ENCODE results near the gene ACAA1. TPM values are rescaled to one million over a fixed set of nuclear protein-coding genes. Genes with fewer than 3 reads are reported as not detected.
A peak's percentile ranks its signal among the peaks of the same experiment; 100 is the strongest.

The ACAA1 gene
- total and polyA plus RNA-seq, 10 of the 15 experiments (the other 5 are each of a cell fraction or from before 2014, with no cell fraction given) = 5.7 to 85.4 (median 60.6) TPM

DNA sequence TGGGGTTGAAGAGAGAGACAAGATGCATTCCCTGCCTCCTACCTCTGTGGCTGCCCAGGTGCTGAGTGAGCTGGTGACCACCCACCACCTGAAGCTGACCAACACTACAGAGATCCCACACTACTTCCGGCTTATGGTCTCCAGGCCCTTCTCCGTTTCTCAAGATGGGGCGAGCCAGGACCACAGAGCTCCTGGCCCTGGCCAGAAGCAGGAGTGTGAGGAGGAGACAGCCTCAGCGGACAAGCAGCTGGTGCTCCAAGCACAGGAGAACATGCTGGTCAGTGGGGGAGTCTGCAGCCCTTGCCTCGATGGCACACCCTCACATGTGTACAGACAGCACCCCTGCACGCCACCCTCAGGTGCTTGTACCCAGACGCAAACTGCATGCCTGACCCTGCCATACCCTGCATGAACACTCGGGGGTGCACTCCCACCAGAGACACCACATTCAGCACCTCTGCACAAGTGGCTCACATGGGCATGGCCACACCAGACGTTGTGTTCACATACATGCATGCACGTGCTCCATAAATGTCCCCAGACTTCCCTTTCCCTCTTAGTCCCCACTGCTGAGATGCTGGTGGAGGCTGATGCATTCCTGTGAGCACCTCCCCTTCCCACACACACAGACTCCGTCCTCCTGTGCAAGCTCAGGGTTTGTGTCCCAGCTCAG, 19.0 kb downstream of the ACAA1 start (continued):
- TF ChIP-seq ZBTB40 (IDR thresholded peaks at IDR 0.05; ENCODE audit: borderline replicate concordance) (no peak), NRF1 (conservative IDR thresholded peaks at IDR 0.05; ENCODE audit: low read depth, low read length) (no peak), NR2F1 (conservative IDR thresholded peaks at IDR 0.05) (0 out of 2 replicates have a peak, but pooled peaks have one; percentile 20), PAX5 (IDR thresholded peaks at IDR 0.05; ENCODE audit: borderline replicate concordance, low read depth, low read length) (no peak), HCFC1 (IDR thresholded peaks at IDR 0.05; ENCODE audit: low read length) (no peak), DPF2 (IDR thresholded peaks at IDR 0.05) (no peak), BHLHE40 (IDR thresholded peaks at IDR 0.05; ENCODE audit: borderline replicate concordance in 1 of 2, low read depth in 2 of 2, low read length in 1 of 2) (peak; percentile 80 to 90; a peak in 3 of 4 replicates), SUPT20H (IDR thresholded peaks at IDR 0.05; ENCODE audit: borderline replicate concordance, control insufficient read depth, low read depth, low read length) (no peak), YBX1 (IDR thresholded peaks at IDR 0.05) (no peak), SMARCA5 (IDR thresholded peaks at IDR 0.05) (0 out of 2 replicates have a peak, but pooled peaks have one; percentile 38), KLF5 (IDR thresholded peaks at IDR 0.05; ENCODE audit: partially characterized antibody) (no peak), POLR2A (IDR thresholded peaks at IDR 0.05; ENCODE audit: low read depth, low read length) (peak; percentile 39; the same call in 1 of the 2 replicates), ZNF217 (IDR thresholded peaks at IDR 0.05) (no peak), HDGF (IDR thresholded peaks at IDR 0.05) (peak; percentile 83; the same call in 1 of the 2 replicates), POU2F2 (IDR thresholded peaks at IDR 0.05; ENCODE audit: borderline replicate concordance, low read depth, low read length) (peak; percentile 61; the same call in 1 of the 3 replicates), SMC3 (IDR thresholded peaks at IDR 0.05; ENCODE audit: borderline replicate concordance, low read length) (peak; percentile 75)
- TF ChIP-seq, protein P1, sequence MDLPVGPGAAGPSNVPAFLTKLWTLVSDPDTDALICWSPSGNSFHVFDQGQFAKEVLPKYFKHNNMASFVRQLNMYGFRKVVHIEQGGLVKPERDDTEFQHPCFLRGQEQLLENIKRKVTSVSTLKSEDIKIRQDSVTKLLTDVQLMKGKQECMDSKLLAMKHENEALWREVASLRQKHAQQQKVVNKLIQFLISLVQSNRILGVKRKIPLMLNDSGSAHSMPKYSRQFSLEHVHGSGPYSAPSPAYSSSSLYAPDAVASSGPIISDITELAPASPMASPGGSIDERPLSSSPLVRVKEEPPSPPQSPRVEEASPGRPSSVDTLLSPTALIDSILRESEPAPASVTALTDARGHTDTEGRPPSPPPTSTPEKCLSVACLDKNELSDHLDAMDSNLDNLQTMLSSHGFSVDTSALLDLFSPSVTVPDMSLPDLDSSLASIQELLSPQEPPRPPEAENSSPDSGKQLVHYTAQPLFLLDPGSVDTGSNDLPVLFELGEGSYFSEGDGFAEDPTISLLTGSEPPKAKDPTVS (IDR thresholded peaks at IDR 0.05; ENCODE audit: low read depth, low read length) = no peak
- TF ChIP-seq, protein P2, sequence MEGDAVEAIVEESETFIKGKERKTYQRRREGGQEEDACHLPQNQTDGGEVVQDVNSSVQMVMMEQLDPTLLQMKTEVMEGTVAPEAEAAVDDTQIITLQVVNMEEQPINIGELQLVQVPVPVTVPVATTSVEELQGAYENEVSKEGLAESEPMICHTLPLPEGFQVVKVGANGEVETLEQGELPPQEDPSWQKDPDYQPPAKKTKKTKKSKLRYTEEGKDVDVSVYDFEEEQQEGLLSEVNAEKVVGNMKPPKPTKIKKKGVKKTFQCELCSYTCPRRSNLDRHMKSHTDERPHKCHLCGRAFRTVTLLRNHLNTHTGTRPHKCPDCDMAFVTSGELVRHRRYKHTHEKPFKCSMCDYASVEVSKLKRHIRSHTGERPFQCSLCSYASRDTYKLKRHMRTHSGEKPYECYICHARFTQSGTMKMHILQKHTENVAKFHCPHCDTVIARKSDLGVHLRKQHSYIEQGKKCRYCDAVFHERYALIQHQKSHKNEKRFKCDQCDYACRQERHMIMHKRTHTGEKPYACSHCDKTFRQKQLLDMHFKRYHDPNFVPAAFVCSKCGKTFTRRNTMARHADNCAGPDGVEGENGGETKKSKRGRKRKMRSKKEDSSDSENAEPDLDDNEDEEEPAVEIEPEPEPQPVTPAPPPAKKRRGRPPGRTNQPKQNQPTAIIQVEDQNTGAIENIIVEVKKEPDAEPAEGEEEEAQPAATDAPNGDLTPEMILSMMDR (IDR thresholded peaks at IDR 0.05 in 2 of 3, conservative IDR thresholded peaks at IDR 0.05 in 1 of 3; ENCODE audit: control insufficient read depth in 2 of 3, extremely low read depth in 1 of 3, insufficient read depth in 1 of 3, low read depth in 3 of 3, low read length in 3 of 3) = peak; percentile 94 to 97 (median 95)

Data from GM12878 (cell line).